Type B pancreatic cell (in vitro differentiated cells): ENCODE results near the gene BBS5. TPM values are rescaled to one million over a fixed set of nuclear protein-coding genes. Genes with fewer than 3 reads are reported as not detected.
"Not testable (repeated sequence)": the region's sequence is repeated elsewhere in the genome, so short reads cannot be mapped to it uniquely, and the experiment has no call there.

ENCODE experiments used
- DNase-seq: peaks from one replicate; pipeline ENCODE4 v3.0.0; 2021; ENCODE audit warnings: mixed read lengths; ENCODE audit not compliant: unreplicated experiment; ENCODE audit errors: extremely low spot score
- H3K27ac Mint-ChIP-seq: 2 replicates; pipeline ENCODE4 v1.8.0; 2021; ENCODE audit warnings: mild to moderate bottlenecking, mixed read lengths
- H3K27me3 Mint-ChIP-seq: 2 replicates; pipeline ENCODE4 v1.8.0; 2021; ENCODE audit warnings: mixed read lengths
- H3K36me3 Mint-ChIP-seq: 2 replicates; pipeline ENCODE4 v1.8.0; 2021; ENCODE audit warnings: mixed read lengths
- H3K4me1 Mint-ChIP-seq: one replicate; pipeline ENCODE4 v1.8.0; 2021; ENCODE audit warnings: mixed read lengths; ENCODE audit not compliant: unreplicated experiment
- H3K4me3 Mint-ChIP-seq: 2 replicates; pipeline ENCODE4 v1.8.0; 2021; ENCODE audit warnings: mild to moderate bottlenecking, mixed read lengths
- H3K9me3 Mint-ChIP-seq: 2 replicates; pipeline ENCODE4 v1.8.0; 2021; ENCODE audit warnings: mixed read lengths
- total RNA-seq: library from RNA; stranded (reverse); gene quantifications from 2 replicates; pipeline ENCODE4 v1.2.1, GENCODE V29; 2021; ENCODE audit warnings: low replicate concordance
- TF ChIP-seq, protein P1 (sequence below): fragments of 200-600 bp; sonication (generic); conservative IDR thresholded peaks from 2 replicates; pipeline ENCODE4 v1.5.0; 2021; ENCODE audit warnings: antibody characterized with exemption, mild to moderate bottlenecking

Gene BBS5
- total RNA-seq, 1 donor from 2014 or later: 11.2 TPM

- Mint-ChIP-seq H3K27me3 (no peaks in the 10 kb centered on the region), H3K4me3 (no peak overlapping the region)
- DNase-seq: no peak
These were observed 33.8 kb downstream of the BBS5 start for GRCh38 chr2:169513094-169513493.

DNA sequence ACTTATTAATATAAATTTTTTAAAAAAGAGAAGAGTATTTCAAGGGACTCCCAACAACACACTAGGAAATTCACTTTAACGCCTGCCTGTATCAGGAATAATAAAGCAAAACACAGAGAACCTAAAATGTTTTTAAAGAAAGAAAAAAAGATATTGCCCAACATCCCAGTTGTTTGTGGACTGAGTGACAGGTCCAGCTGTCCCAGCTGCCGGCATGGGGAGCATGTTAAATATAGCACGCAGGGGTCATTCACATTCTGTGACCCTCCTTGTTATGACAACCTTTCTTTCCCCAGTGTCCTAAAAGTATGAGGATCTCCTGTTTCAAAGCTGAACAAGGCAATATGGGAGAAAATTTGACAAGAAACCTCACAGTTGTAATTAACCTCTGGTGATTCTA is 34.6 kb downstream of the BBS5 start:
- no peak overlapping the region for H3K4me3 Mint-ChIP-seq
- DNase-seq: no peak
- H3K9me3 Mint-ChIP-seq: no peaks in the 10 kb centered on the region
- no peak overlapping the region for H3K27ac Mint-ChIP-seq
- no peaks in the 10 kb centered on the region for H3K27me3 Mint-ChIP-seq
- peaks cover 13% of the 10 kb centered on the region for H3K4me1 Mint-ChIP-seq
- TF ChIP-seq, protein P1, sequence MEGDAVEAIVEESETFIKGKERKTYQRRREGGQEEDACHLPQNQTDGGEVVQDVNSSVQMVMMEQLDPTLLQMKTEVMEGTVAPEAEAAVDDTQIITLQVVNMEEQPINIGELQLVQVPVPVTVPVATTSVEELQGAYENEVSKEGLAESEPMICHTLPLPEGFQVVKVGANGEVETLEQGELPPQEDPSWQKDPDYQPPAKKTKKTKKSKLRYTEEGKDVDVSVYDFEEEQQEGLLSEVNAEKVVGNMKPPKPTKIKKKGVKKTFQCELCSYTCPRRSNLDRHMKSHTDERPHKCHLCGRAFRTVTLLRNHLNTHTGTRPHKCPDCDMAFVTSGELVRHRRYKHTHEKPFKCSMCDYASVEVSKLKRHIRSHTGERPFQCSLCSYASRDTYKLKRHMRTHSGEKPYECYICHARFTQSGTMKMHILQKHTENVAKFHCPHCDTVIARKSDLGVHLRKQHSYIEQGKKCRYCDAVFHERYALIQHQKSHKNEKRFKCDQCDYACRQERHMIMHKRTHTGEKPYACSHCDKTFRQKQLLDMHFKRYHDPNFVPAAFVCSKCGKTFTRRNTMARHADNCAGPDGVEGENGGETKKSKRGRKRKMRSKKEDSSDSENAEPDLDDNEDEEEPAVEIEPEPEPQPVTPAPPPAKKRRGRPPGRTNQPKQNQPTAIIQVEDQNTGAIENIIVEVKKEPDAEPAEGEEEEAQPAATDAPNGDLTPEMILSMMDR: no peak
- H3K36me3 Mint-ChIP-seq: no peaks in the 10 kb centered on the region

More at GRCh38 chr2:169513094-169513493, 33.8 kb downstream of the BBS5 start:
- H3K9me3 Mint-ChIP-seq: no peaks in the 10 kb centered on the region
- peaks cover 13% of the 10 kb centered on the region for H3K4me1 Mint-ChIP-seq
- TF ChIP-seq, protein P1: no peak
- H3K36me3 Mint-ChIP-seq: no peaks in the 10 kb centered on the region
- H3K27ac Mint-ChIP-seq: no peak overlapping the region

DNA sequence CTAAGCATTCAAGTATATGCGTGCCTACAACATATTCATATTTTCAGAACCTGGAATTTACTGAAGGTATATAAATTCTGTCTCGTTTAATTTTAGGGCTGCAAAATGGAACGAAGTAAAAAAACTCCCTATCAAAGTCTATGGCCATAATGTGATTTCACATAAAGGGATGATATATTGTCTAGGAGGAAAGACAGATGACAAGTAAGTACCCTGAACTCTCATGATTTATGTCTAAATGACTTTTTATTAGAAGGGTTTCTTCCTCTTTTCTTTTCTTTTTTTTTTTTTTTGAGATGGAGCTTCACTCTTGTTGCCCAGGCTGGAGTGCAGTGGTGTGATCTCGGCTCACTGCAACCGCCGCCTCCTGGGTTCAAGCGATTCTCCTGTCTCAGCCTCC is 35.5 kb downstream of the BBS5 start:
- DNase-seq, H3K27ac Mint-ChIP-seq, H3K36me3 Mint-ChIP-seq, H3K4me3 Mint-ChIP-seq, H3K4me1 Mint-ChIP-seq, H3K27me3 Mint-ChIP-seq, H3K9me3 Mint-ChIP-seq: not testable (repeated sequence)

DNA sequence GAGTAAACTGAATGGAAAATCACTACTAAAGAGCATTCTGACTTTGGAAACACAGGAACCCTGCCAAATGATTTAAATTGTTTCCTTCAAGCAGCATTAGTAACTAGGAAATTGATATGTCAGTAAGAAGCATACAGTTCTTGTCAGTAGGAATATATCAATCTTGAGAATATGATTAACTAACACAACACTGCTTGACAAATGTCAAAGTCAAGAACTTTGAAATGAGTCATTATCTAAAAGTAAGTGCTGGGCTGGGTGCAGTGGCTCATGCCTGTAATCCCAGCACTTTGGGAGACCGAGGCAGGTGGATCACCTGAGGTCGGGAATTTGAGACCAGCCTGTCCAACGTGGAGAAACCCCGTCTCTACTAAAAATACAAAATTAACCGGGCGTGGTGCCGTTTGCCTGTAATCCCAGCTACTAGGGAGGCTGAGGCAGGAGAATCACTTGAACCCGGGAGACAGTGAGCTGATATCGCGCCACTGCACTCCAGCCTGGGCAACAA is 37.2 kb downstream of the BBS5 start:
- not testable (repeated sequence) for DNase-seq, H3K4me1 Mint-ChIP-seq, H3K27ac Mint-ChIP-seq, H3K4me3 Mint-ChIP-seq, H3K9me3 Mint-ChIP-seq, H3K27me3 Mint-ChIP-seq, H3K36me3 Mint-ChIP-seq

DNA sequence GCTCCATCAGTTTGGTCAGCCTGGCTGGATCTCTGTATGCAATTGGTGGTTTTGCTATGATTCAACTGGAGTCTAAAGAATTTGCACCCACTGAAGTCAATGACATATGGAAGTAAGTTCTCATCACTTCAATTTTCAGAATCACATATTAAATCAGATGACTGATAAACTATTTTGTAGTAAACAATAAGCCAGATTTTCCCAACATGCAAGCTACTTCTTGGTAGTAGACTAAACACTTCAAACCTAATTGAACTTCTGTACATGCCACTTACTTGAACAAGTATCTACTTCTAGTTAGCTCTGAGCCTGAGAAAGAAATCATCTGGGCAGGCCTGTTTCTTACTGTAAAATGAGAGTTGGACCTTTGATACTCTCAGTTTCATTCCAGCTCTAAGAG is 41.6 kb downstream of the BBS5 start:
- TF ChIP-seq, protein P1: no peak
- H3K27me3 Mint-ChIP-seq: no peaks in the 10 kb centered on the region
- H3K4me1 Mint-ChIP-seq: no peaks in the 10 kb centered on the region
- no peak for DNase-seq
- H3K27ac Mint-ChIP-seq: no peak overlapping the region
- no peak overlapping the region for H3K4me3 Mint-ChIP-seq
- H3K9me3 Mint-ChIP-seq: no peaks in the 10 kb centered on the region
- H3K36me3 Mint-ChIP-seq: no peaks in the 10 kb centered on the region

GRCh38 chr2:169523681-169524080 is 44.4 kb downstream of the BBS5 start:
- peaks cover 1% of the 10 kb centered on the region for H3K36me3 Mint-ChIP-seq
- H3K27ac Mint-ChIP-seq: no peak overlapping the region
- no peak overlapping the region for H3K4me3 Mint-ChIP-seq
- no peak for DNase-seq
- H3K9me3 Mint-ChIP-seq: no peaks in the 10 kb centered on the region
- no peaks in the 10 kb centered on the region for H3K4me1 Mint-ChIP-seq
- H3K27me3 Mint-ChIP-seq: no peaks in the 10 kb centered on the region
- TF ChIP-seq, protein P1: no peak

DNA sequence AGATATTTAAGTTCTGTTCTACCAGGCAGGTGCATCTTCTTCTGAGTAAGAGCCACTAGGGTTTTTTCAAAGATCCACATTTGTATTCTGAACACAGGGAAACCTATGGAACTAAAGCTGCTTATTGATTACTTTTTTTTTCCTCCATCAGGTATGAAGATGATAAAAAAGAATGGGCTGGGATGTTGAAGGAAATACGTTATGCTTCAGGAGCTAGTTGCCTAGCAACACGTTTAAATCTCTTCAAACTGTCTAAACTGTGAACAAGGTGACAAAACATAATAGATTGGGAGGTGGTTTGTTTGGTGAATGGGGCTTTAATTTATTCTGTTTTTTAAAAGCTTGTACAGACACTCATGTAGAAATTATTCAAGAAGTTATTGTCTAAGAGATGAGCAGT is 46.1 kb downstream of the BBS5 start:
- H3K4me1 Mint-ChIP-seq: no peaks in the 10 kb centered on the region
- TF ChIP-seq, protein P1: no peak
- no peaks in the 10 kb centered on the region for H3K27me3 Mint-ChIP-seq
- peaks cover 4% of the 10 kb centered on the region for H3K36me3 Mint-ChIP-seq
- no peak overlapping the region for H3K27ac Mint-ChIP-seq
- no peak for DNase-seq
- H3K9me3 Mint-ChIP-seq: no peaks in the 10 kb centered on the region
- no peak overlapping the region for H3K4me3 Mint-ChIP-seq
